Thoracic aorta (tissue), 2 donors: Measurements from ENCODE around the gene AGT. TPM values are rescaled to one million over a fixed set of nuclear protein-coding genes. Genes with fewer than 3 reads are reported as not detected.
"Not testable (repeated sequence)": the region's sequence is repeated elsewhere in the genome, so short reads cannot be mapped to it uniquely, and the experiment has no call there.

Source experiments
- ATAC-seq: fragments of 150-250 bp; one replicate; pipeline ENCODE4 v1.8.0; 2017; ENCODE audit warnings: low read depth; ENCODE audit not compliant: insufficient number of reproducible peaks, low FRiP score
- DNase-seq: peaks from one replicate; pipeline ENCODE4 v3.0.0-alpha.2; 2020; ENCODE audit warnings: low spot score
- H3K27ac ChIP-seq, 2 donors: fragments of 200-600 bp; sonication (generic); 1 replicate in 1 of 2; 2 replicates in 1 of 2; pipeline ENCODE4 v1.5.1; 2016; ENCODE audit warnings: mild to moderate bottlenecking in 2 of 2, moderate library complexity in 2 of 2
- H3K27me3 ChIP-seq: fragments of 200-600 bp; sonication (generic); replicated peaks from 2 replicates; pipeline ENCODE4 v1.6.0; 2016; ENCODE audit warnings: mild to moderate bottlenecking; ENCODE audit not compliant: insufficient read depth
- H3K36me3 ChIP-seq: fragments of 200-600 bp; sonication (generic); one replicate; pipeline ENCODE4 v1.5.1; 2016
- H3K4me1 ChIP-seq, 2 donors: fragments of 200-600 bp; sonication (generic); 1 replicate in 1 of 2; 2 replicates in 1 of 2; pipeline versions ENCODE4 v1.5.1 to v1.6.0; 2016; ENCODE audit warnings: low read depth in 2 of 2, mild to moderate bottlenecking in 1 of 2; ENCODE audit not compliant: control insufficient read depth in 1 of 2
- H3K4me3 ChIP-seq: fragments of 200-600 bp; sonication (generic); 2 replicates; pipeline ENCODE4 v1.5.1; 2016; ENCODE audit warnings: mild to moderate bottlenecking
- H3K9me3 ChIP-seq: fragments of 200-600 bp; sonication (generic); 2 replicates; pipeline ENCODE4 v1.5.1; 2016
- CTCF ChIP-seq: fragments of 200-600 bp; sonication (generic); IDR thresholded peaks from one replicate; pipeline ENCODE4 v1.5.1; 2019; ENCODE audit warnings: antibody characterized with exemption
- total RNA-seq, 2 donors: library from RNA; depleted of rRNA; stranded (reverse); fragments of >200 nt; gene quantifications; one replicate each; pipeline versions ENCODE4 v1.1.0 to v1.2.3, GENCODE V29; 2016

The AGT gene
- total RNA-seq, 2 donors from 2014 or later: 42.0 to 69.1 TPM

GRCh38 chr1:230700132-230700531 lies 13.8 kb downstream of the AGT start:
- ATAC-seq (no peak), DNase-seq (no peak)
- Histone ChIP-seq H3K27ac (no peak overlapping the region), H3K4me1 (no peaks in the 10 kb centered on the region), H3K27me3 (no peaks in the 10 kb centered on the region), H3K4me3 (no peak overlapping the region), H3K9me3 (no peaks in the 10 kb centered on the region), H3K36me3 (no peaks in the 10 kb centered on the region)
- TF ChIP-seq CTCF: no peak

GRCh38 chr1:230699716-230700115 lies 14.2 kb downstream of the AGT start:
- no peak overlapping the region for H3K4me3 ChIP-seq
- no peaks in the 10 kb centered on the region for H3K9me3 ChIP-seq
- no peaks in the 10 kb centered on the region for H3K36me3 ChIP-seq
- no peak overlapping the region for H3K27ac ChIP-seq
- H3K27me3 ChIP-seq: no peaks in the 10 kb centered on the region
- no peak for TF ChIP-seq CTCF
- ATAC-seq (no peak), DNase-seq (no peak)
- no peaks in the 10 kb centered on the region for H3K4me1 ChIP-seq

- not testable (repeated sequence) for H3K4me3 ChIP-seq, DNase-seq, H3K9me3 ChIP-seq, H3K27me3 ChIP-seq, ATAC-seq, H3K27ac ChIP-seq, H3K36me3 ChIP-seq, H3K4me1 ChIP-seq
These were observed 15.0 kb downstream of the AGT start for GRCh38 chr1:230698964-230699363.

- Histone ChIP-seq H3K27me3 (no peaks in the 10 kb centered on the region), H3K4me3 (no peak overlapping the region), H3K9me3 (no peaks in the 10 kb centered on the region), H3K4me1 (no peaks in the 10 kb centered on the region), H3K36me3 (peaks cover 6% of the 10 kb centered on the region), H3K27ac (no peak overlapping the region)
- ATAC-seq (no peak), DNase-seq (no peak)
- TF ChIP-seq CTCF: no peak
These were observed 15.8 kb downstream of the AGT start for GRCh38 chr1:230698130-230698529.

GRCh38 chr1:230696722-230697437 lies 17.0 kb downstream of the AGT start:
- no peak overlapping the region for H3K27ac ChIP-seq
- peaks cover 6% of the 10 kb centered on the region for H3K36me3 ChIP-seq
- H3K9me3 ChIP-seq: no peaks in the 10 kb centered on the region
- no peaks in the 10 kb centered on the region for H3K27me3 ChIP-seq
- ATAC-seq (no peak), DNase-seq (no peak)
- H3K4me1 ChIP-seq: no peaks in the 10 kb centered on the region
- no peak overlapping the region for H3K4me3 ChIP-seq
- TF ChIP-seq CTCF: no peak

- DNase-seq: no peak
- no peaks in the 10 kb centered on the region for H3K27me3 ChIP-seq
- no peak overlapping the region for H3K27ac ChIP-seq
- no peak for ATAC-seq
- no peaks in the 10 kb centered on the region for H3K9me3 ChIP-seq
- peaks cover 10% of the 10 kb centered on the region for H3K36me3 ChIP-seq
- no peak for TF ChIP-seq CTCF
- no peak overlapping the region for H3K4me3 ChIP-seq
- no peaks in the 10 kb centered on the region for H3K4me1 ChIP-seq
These were observed 17.7 kb downstream of the AGT start for GRCh38 chr1:230696218-230696617.
